Activated T-cell treated with anti-CD3 and anti-CD28 coated beads for 1 hour (primary cell): ENCODE results near the gene CMPK1.
"Not testable (repeated sequence)": the region's sequence is repeated elsewhere in the genome, so short reads cannot be mapped to it uniquely, and the experiment has no call there.

Experiments used
- DNase-seq: peaks from one replicate; pipeline ENCODE4 v3.0.0-alpha.2; 2020; ENCODE audit warnings: low read depth

CMPK1 gene

GRCh38 chr1:47333578-47333921, at the start of gene CMPK1:
Gene CMPK1 (plus strand): TSS chr1:47333790. CDS start chr1:47333946, 156 bp downstream.
- DNase-seq: peak; percentile 65

- DNase-seq: not testable (repeated sequence)
Measured at GRCh38 chr1:47288116-47288515, 45.5 kb upstream of the CMPK1 start.

GRCh38 chr1:47294863-47295262, 38.7 kb upstream of the CMPK1 start:
- not testable (repeated sequence) for DNase-seq

- DNase-seq: no peak
Measured at GRCh38 chr1:47295579-47295978, 38.0 kb upstream of the CMPK1 start.

- DNase-seq: no peak
Measured at GRCh38 chr1:47298025-47298699, 35.4 kb upstream of the CMPK1 start.

- no peak for DNase-seq
Measured at GRCh38 chr1:47302472-47302871, 31.1 kb upstream of the CMPK1 start.

- no peak for DNase-seq
Measured at GRCh38 chr1:47309427-47309826, 24.2 kb upstream of the CMPK1 start.

- peak; percentile 92 for DNase-seq
Measured at GRCh38 chr1:47313915-47314664, 19.5 kb upstream of the CMPK1 start, which contains the start of gene STIL. Gene STIL (minus strand): TSS chr1:47314147. CDS start chr1:47310319, 3,828 bp downstream.

GRCh38 chr1:47317841-47318240, 15.7 kb upstream of the CMPK1 start:
- DNase-seq: no peak

GRCh38 chr1:47319968-47320367, 13.6 kb upstream of the CMPK1 start:
- not testable (repeated sequence) for DNase-seq

GRCh38 chr1:47323599-47324031, 10.0 kb upstream of the CMPK1 start:
- DNase-seq: no peak

- DNase-seq: no peak
Measured at GRCh38 chr1:47324682-47325081, 8.9 kb upstream of the CMPK1 start.

- no peak for DNase-seq
Measured at GRCh38 chr1:47325528-47325927, 8.1 kb upstream of the CMPK1 start.

- no peak for DNase-seq
Measured at GRCh38 chr1:47326271-47326670, 7.3 kb upstream of the CMPK1 start.

GRCh38 chr1:47328992-47329391, 4.6 kb upstream of the CMPK1 start:
- DNase-seq: no peak

- no peak for DNase-seq
Measured at GRCh38 chr1:47330212-47330611, 3.4 kb upstream of the CMPK1 start.

- DNase-seq: no peak
Measured at GRCh38 chr1:47331875-47332274, 1.7 kb upstream of the CMPK1 start.

- DNase-seq: no peak
Measured at GRCh38 chr1:47332779-47333577, 612 bp upstream of the CMPK1 start.

GRCh38 chr1:47333922-47334764, 553 bp downstream of the CMPK1 start:
- DNase-seq: peak; percentile 63

GRCh38 chr1:47334765-47335435, 1.3 kb downstream of the CMPK1 start:
- no peak for DNase-seq

GRCh38 chr1:47337350-47337749, 3.8 kb downstream of the CMPK1 start:
- DNase-seq: no peak
